Smooth muscle cell (in vitro differentiated cells): ENCODE results near the gene KCNA5. TPM values are rescaled to one million over a fixed set of nuclear protein-coding genes. Genes with fewer than 3 reads are reported as not detected.

Experiments
- DNase-seq: peaks from one replicate; lab custom pipeline; 2025; ENCODE audit not compliant: unreplicated experiment; lab: John Stamatoyannopoulos, UW
- H2AFZ ChIP-seq: fragments of 200-600 bp; sonication (generic); 2 replicates; pipeline ENCODE4 v1.6.0; 2016; ENCODE audit warnings: antibody characterized with exemption, low read depth, mild to moderate bottlenecking
- H3F3A ChIP-seq: fragments of 200-600 bp; sonication (generic); 2 replicates; pipeline ENCODE4 v1.6.0; 2017; ENCODE audit warnings: antibody characterized with exemption, low read depth
- H3K27ac ChIP-seq: fragments of 200-600 bp; sonication (generic); 2 replicates; pipeline ENCODE4 v1.5.1; 2016; ENCODE audit warnings: low read depth, mild to moderate bottlenecking
- H3K27me3 ChIP-seq: fragments of 200-600 bp; sonication (generic); 2 replicates; pipeline ENCODE4 v1.6.1; 2016; ENCODE audit warnings: low read depth, mild to moderate bottlenecking
- H3K36me3 ChIP-seq: fragments of 200-600 bp; sonication (generic); 2 replicates; pipeline ENCODE4 v1.5.1; 2016; ENCODE audit warnings: low read depth
- H3K4me1 ChIP-seq: fragments of 200-600 bp; sonication (generic); 2 replicates; pipeline ENCODE4 v1.5.1; 2016; ENCODE audit warnings: low read depth
- H3K4me2 ChIP-seq: fragments of 200-600 bp; sonication (generic); 2 replicates; pipeline ENCODE4 v1.6.0; 2016; ENCODE audit warnings: mild to moderate bottlenecking
- H3K4me3 ChIP-seq: fragments of 200-600 bp; sonication (generic); 2 replicates; pipeline ENCODE4 v1.5.1; 2016; ENCODE audit warnings: mild to moderate bottlenecking
- H3K79me2 ChIP-seq: fragments of 200-600 bp; sonication (generic); 2 replicates; pipeline ENCODE4 v1.6.0; 2016; ENCODE audit warnings: low read depth, mild to moderate bottlenecking
- H3K9ac ChIP-seq: fragments of 200-600 bp; sonication (generic); 2 replicates; pipeline ENCODE4 v1.6.0; 2016; ENCODE audit warnings: low read depth
- H3K9me3 ChIP-seq: fragments of 200-600 bp; sonication (generic); replicated peaks from 2 replicates; pipeline ENCODE4 v1.5.1; 2016; ENCODE audit warnings: low read depth
- H4K20me1 ChIP-seq: fragments of 200-600 bp; sonication (generic); 2 replicates; pipeline ENCODE4 v1.6.0; 2016; ENCODE audit warnings: low read depth
- CTCF ChIP-seq: fragments of 200-600 bp; sonication (generic); IDR thresholded peaks from 2 replicates; pipeline ENCODE4 v1.5.1; 2017; ENCODE audit warnings: borderline replicate concordance, mild to moderate bottlenecking, antibody characterized with exemption; ENCODE audit not compliant: insufficient read depth, poor library complexity, severe bottlenecking
- WGBS: methylation state at CpG from one replicate; pipeline ENCODE4 v1.1.7; 2016; ENCODE audit warnings: low lambda C conversion rate; 5-methylcytosine and 5-hydroxymethylcytosine counted together
- polyA plus RNA-seq: library from polyadenylated mRNA; unstranded; fragments of >200 nt; fragmentation: Nextera tagmentation; extraction: Ambion mirVana; gene quantifications from 2 replicates; pipeline ENCODE4 v1.2.1, GENCODE V29; 2016
- total RNA-seq: library from RNA; depleted of rRNA; stranded (reverse); fragments of >200 nt; gene quantifications from 2 replicates; pipeline ENCODE4 v1.2.3, GENCODE V29; 2014

KCNA5 gene
- total and polyA plus RNA-seq, 2 experiments from 2014 or later, result not detected

- peaks cover 34% of the 10 kb centered on the region for H3K27me3 ChIP-seq
- H3F3A ChIP-seq, result no peaks in the 10 kb centered on the region
- no peaks in the 10 kb centered on the region for H4K20me1 ChIP-seq
- H3K4me3 ChIP-seq, result no peak overlapping the region
- no peak overlapping the region for H3K4me2 ChIP-seq
- DNase-seq, result no peak
- H2AFZ ChIP-seq, result no peak overlapping the region
- no peak overlapping the region for H3K27ac ChIP-seq
- H3K4me1 ChIP-seq, result peaks cover 16% of the 10 kb centered on the region
- TF ChIP-seq CTCF, result no peak
- WGBS, result 82% methylated on average over 3 of the region's 3 CpGs
- H3K9me3 ChIP-seq, result no peaks in the 10 kb centered on the region
- no peaks in the 10 kb centered on the region for H3K36me3 ChIP-seq
- H3K79me2 ChIP-seq, result no peaks in the 10 kb centered on the region
- no peak overlapping the region for H3K9ac ChIP-seq
Measured at GRCh38 chr12:5050542-5050941, 6.9 kb downstream of the KCNA5 start.

GRCh38 chr12:5051334-5051733 is 7.7 kb downstream of the KCNA5 start:
- no peaks in the 10 kb centered on the region for H3K9me3 ChIP-seq
- H3K4me3 ChIP-seq, result no peak overlapping the region
- no peaks in the 10 kb centered on the region for H3K79me2 ChIP-seq
- H3K9ac ChIP-seq, result no peak overlapping the region
- no peak overlapping the region for H3K27ac ChIP-seq
- DNase-seq, result no peak
- H2AFZ ChIP-seq, result no peak overlapping the region
- no peaks in the 10 kb centered on the region for H4K20me1 ChIP-seq
- no peak for TF ChIP-seq CTCF
- peaks cover 26% of the 10 kb centered on the region for H3K27me3 ChIP-seq
- no peaks in the 10 kb centered on the region for H3K36me3 ChIP-seq
- WGBS, result 95% methylated on average over 2 of the region's 2 CpGs
- H3K4me2 ChIP-seq, result no peak overlapping the region
- H3F3A ChIP-seq, result no peaks in the 10 kb centered on the region
- peaks cover 16% of the 10 kb centered on the region for H3K4me1 ChIP-seq

- peaks cover 21% of the 10 kb centered on the region for H3K27me3 ChIP-seq
- H3K4me1 ChIP-seq, result peaks cover 11% of the 10 kb centered on the region
- H3K79me2 ChIP-seq, result no peaks in the 10 kb centered on the region
- WGBS, result 97% methylated on average over 1 of the region's 1 CpG
- H3K4me2 ChIP-seq, result no peak overlapping the region
- no peak overlapping the region for H3K27ac ChIP-seq
- TF ChIP-seq CTCF, result no peak
- no peak overlapping the region for H3K4me3 ChIP-seq
- H3K9me3 ChIP-seq, result no peaks in the 10 kb centered on the region
- no peak for DNase-seq
- no peaks in the 10 kb centered on the region for H3K36me3 ChIP-seq
- H3K9ac ChIP-seq, result no peak overlapping the region
- no peaks in the 10 kb centered on the region for H4K20me1 ChIP-seq
- H2AFZ ChIP-seq, result no peak overlapping the region
- H3F3A ChIP-seq, result no peaks in the 10 kb centered on the region
Measured at GRCh38 chr12:5051913-5052312, 8.2 kb downstream of the KCNA5 start.

GRCh38 chr12:5052348-5052747 is 8.7 kb downstream of the KCNA5 start:
- Histone ChIP-seq H3K4me1 (peaks cover 6% of the 10 kb centered on the region), H3K36me3 (no peaks in the 10 kb centered on the region), H3K9me3 (no peaks in the 10 kb centered on the region), H3K9ac (no peak overlapping the region), H2AFZ (no peak overlapping the region), H3K4me3 (no peak overlapping the region), H3F3A (no peaks in the 10 kb centered on the region), H3K27me3 (peaks cover 17% of the 10 kb centered on the region), H3K27ac (no peak overlapping the region), H3K79me2 (no peaks in the 10 kb centered on the region), H3K4me2 (no peak overlapping the region), H4K20me1 (no peaks in the 10 kb centered on the region)
- no peak for DNase-seq
- no peak for TF ChIP-seq CTCF
- WGBS, result 90% methylated on average over 4 of the region's 4 CpGs
